ENCODE data around the gene AGPAT1.

The AGPAT1 gene

DNA sequence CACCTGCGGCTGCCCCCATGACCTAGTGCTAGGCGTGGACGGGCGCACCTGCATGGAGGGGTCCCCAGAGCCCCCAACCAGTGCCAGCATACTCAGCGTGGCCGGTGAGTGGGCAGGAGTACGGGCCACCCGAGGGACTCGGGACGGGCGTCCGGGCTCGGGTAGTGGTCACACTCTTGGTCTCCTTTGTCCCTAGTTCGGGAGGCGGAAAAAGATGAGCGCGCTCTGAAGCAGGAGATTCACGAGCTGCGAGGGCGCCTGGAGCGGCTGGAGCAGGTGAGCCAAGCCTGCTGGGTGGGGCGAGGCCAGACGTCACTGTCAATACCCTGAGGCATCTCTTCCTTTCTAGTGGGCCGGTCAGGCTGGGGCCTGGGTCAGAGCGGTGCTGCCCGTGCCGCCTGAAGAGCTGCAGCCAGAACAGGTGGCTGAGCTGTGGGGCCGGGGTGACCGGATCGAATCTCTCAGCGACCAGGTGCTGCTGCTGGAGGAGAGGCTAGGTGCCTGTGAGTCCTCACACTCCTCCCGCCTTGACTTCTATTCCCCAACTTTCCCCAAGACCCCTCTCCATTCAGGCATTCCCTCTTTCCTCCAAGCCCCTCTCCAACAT, 8.6 kb downstream of the AGPAT1 start:
- DNase-seq (ENCODE audit: low read depth), result no peak
- no peak overlapping the region for H3K4me3 ChIP-seq (ENCODE audit: low read length)
- TF ChIP-seq, protein P1, sequence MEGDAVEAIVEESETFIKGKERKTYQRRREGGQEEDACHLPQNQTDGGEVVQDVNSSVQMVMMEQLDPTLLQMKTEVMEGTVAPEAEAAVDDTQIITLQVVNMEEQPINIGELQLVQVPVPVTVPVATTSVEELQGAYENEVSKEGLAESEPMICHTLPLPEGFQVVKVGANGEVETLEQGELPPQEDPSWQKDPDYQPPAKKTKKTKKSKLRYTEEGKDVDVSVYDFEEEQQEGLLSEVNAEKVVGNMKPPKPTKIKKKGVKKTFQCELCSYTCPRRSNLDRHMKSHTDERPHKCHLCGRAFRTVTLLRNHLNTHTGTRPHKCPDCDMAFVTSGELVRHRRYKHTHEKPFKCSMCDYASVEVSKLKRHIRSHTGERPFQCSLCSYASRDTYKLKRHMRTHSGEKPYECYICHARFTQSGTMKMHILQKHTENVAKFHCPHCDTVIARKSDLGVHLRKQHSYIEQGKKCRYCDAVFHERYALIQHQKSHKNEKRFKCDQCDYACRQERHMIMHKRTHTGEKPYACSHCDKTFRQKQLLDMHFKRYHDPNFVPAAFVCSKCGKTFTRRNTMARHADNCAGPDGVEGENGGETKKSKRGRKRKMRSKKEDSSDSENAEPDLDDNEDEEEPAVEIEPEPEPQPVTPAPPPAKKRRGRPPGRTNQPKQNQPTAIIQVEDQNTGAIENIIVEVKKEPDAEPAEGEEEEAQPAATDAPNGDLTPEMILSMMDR (conservative IDR thresholded peaks at IDR 0.05; ENCODE audit: low read depth, low read length), result no peak

- no peak for DNase-seq (ENCODE audit: low read depth)
- H3K4me3 ChIP-seq (ENCODE audit: low read length), result no peak overlapping the region
- TF ChIP-seq, protein P1 (conservative IDR thresholded peaks at IDR 0.05; ENCODE audit: low read depth, low read length), result peak; percentile 8
Measured at GRCh38 chr6:32166411-32167061, 9.3 kb downstream of the AGPAT1 start.

GRCh38 chr6:32164295-32164694, 11.6 kb downstream of the AGPAT1 start, which contains the start of gene EGFL8:
Gene EGFL8 (plus strand): TSS chr6:32164595. CDS start chr6:32166166, 1,571 bp downstream.
- TF ChIP-seq, protein P1 (conservative IDR thresholded peaks at IDR 0.05; ENCODE audit: low read depth, low read length), result no peak
- H3K4me3 ChIP-seq (ENCODE audit: low read length), result no peak within 1 kb of the TSS
- DNase-seq (ENCODE audit: low read depth), result no peak

GRCh38 chr6:32163559-32164258, 12.2 kb downstream of the AGPAT1 start:
- TF ChIP-seq, protein P1 (conservative IDR thresholded peaks at IDR 0.05; ENCODE audit: low read depth, low read length), result no peak
- no peak overlapping the region for H3K4me3 ChIP-seq (ENCODE audit: low read length)
- no peak for DNase-seq (ENCODE audit: low read depth)

GRCh38 chr6:32158052-32158451, 17.8 kb downstream of the AGPAT1 start:
- TF ChIP-seq, protein P1 (conservative IDR thresholded peaks at IDR 0.05; ENCODE audit: low read depth, low read length), result no peak
- no peak for DNase-seq (ENCODE audit: low read depth)
- no peak overlapping the region for H3K4me3 ChIP-seq (ENCODE audit: low read length)

DNA sequence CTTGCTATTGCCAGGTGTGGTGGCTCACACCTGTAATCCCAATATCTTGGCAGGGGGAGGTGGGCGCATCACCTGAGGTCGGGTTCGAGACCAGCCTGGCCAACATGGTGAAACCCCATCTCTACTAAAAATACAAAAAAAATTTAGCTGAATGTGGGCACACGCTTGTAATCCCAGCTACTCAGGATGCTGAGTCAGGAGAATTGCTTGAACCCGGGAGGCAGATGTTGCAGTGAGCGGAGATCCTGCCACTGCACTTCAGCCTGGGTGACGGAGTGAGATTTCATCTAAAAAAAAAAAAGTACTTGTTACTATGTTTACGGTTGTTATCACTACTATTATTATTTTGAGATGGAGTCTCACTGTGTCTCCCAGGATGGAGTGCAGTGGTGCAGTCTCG, 19.0 kb downstream of the AGPAT1 start:
- no peak overlapping the region for H3K4me3 ChIP-seq (ENCODE audit: low read length)
- no peak for DNase-seq (ENCODE audit: low read depth)
- TF ChIP-seq, protein P1 (conservative IDR thresholded peaks at IDR 0.05; ENCODE audit: low read depth, low read length), result no peak

Measured in retinal pigment epithelial cell (primary cell).